Neural progenitor cell (in vitro differentiated cells): ENCODE results near the gene LIAS.

Experiments
- EZH2 ChIP-seq: fragments of 200-600 bp; sonication (generic); IDR thresholded peaks from 2 replicates; pipeline ENCODE4 v1.6.1; 2017; ENCODE audit warnings: antibody characterized with exemption, mild to moderate bottlenecking, moderate library complexity
- EZH2phosphoT487 ChIP-seq: fragments of 200-600 bp; sonication (generic); IDR thresholded peaks from 2 replicates; pipeline ENCODE4 v1.6.1; 2017; ENCODE audit warnings: antibody characterized with exemption
- TF ChIP-seq, protein P1 (sequence below): fragments of 200-600 bp; sonication (generic); IDR thresholded peaks from 2 replicates; pipeline ENCODE4 v1.5.1; 2017; ENCODE audit warnings: antibody characterized with exemption, mild to moderate bottlenecking

DNA sequence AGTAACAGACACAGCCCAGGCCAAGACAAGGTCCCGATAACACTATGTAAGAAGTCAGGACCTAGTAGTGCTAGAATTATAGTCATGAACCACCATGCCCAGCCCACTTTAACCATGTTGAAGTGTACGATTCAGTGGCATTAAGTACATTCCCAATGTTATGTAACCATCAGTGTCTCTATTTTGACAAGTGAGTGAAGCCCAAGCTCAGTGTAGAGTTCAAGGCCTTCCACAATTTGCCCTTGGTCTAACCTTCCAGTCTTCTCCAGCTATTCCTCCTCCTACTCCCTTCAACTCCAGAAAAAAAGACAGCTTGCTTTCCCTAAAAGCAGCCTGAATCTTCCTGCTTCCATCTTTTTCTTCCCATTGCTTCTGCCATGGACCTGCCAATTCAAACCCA is 31.5 kb downstream of the LIAS start:
- TF ChIP-seq, protein P1, sequence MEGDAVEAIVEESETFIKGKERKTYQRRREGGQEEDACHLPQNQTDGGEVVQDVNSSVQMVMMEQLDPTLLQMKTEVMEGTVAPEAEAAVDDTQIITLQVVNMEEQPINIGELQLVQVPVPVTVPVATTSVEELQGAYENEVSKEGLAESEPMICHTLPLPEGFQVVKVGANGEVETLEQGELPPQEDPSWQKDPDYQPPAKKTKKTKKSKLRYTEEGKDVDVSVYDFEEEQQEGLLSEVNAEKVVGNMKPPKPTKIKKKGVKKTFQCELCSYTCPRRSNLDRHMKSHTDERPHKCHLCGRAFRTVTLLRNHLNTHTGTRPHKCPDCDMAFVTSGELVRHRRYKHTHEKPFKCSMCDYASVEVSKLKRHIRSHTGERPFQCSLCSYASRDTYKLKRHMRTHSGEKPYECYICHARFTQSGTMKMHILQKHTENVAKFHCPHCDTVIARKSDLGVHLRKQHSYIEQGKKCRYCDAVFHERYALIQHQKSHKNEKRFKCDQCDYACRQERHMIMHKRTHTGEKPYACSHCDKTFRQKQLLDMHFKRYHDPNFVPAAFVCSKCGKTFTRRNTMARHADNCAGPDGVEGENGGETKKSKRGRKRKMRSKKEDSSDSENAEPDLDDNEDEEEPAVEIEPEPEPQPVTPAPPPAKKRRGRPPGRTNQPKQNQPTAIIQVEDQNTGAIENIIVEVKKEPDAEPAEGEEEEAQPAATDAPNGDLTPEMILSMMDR = no peak
- TF ChIP-seq EZH2 = no peak
- no peak for TF ChIP-seq EZH2phosphoT487
